Endothelial cell of umbilical vein (primary cell): ENCODE results near the gene MICAL3. TPM values are rescaled to one million over a fixed set of nuclear protein-coding genes. Genes with fewer than 3 reads are reported as not detected.

Experiments used
- BruUV-seq: library from RNA; stranded (reverse); fragments of 400-500 nt; replicated peaks from 2 replicates; lab custom pipeline; 2021; lab: Mats Ljungman, UMichigan
- CTCF ChIA-PET: fragments of 300-600, 350-600 bp; sonication (Branson Sonifier 250); formaldehyde crosslinking; loops from one replicate; lab custom pipeline; 2021; ENCODE audit warnings: antibody characterized with exemption, inconsistent platforms; lab: Charles Lee
- POLR2A ChIA-PET: fragments of 300-600, 350-600 bp; sonication (Branson Sonifier 250); formaldehyde crosslinking; loops from one replicate; lab custom pipeline; 2021; ENCODE audit warnings: antibody characterized with exemption, inconsistent platforms; lab: Charles Lee
- DNase-seq: peaks from one replicate; pipeline ENCODE4 v3.0.0-alpha.2; 2011; ENCODE audit warnings: low read depth, low spot score
- FAIRE-seq: peaks from 2 replicates; lab custom pipeline; 2011; peaks lifted over from hg19 to GRCh38; lab: Jason Lieb, UNC
- H2AFZ ChIP-seq: 2 replicates; pipeline ENCODE4 v1.6.0; 2012; ENCODE audit warnings: low read depth, low read length, control low read depth, inconsistent platforms
- H3K27ac ChIP-seq: 2 replicates; pipeline ENCODE4 v1.5.1; 2011; ENCODE audit warnings: low read depth, mild to moderate bottlenecking, control low read depth, low read length, moderate library complexity; ENCODE audit not compliant: insufficient read depth
- H3K27me3 ChIP-seq, 2 experiments: 2 replicates each; pipeline versions ENCODE4 v1.6.0 to v1.6.1; 2011; ENCODE audit warnings: low read length in 2 of 2, mixed read lengths in 1 of 2; ENCODE audit not compliant: control insufficient read depth in 2 of 2, insufficient read depth in 2 of 2
- H3K36me3 ChIP-seq, 2 experiments: 2 replicates in 1 of 2; 3 replicates in 1 of 2; pipeline ENCODE4 v1.5.1; 2011; ENCODE audit warnings: low read length in 2 of 2, mild to moderate bottlenecking in 1 of 2, moderate library complexity in 1 of 2; ENCODE audit not compliant: control insufficient read depth in 2 of 2, insufficient read depth in 2 of 2; ENCODE audit errors: extremely low read depth in 1 of 2
- H3K4me1 ChIP-seq: 3 replicates; pipeline ENCODE4 v1.5.1; 2011; ENCODE audit warnings: mild to moderate bottlenecking, low read length; ENCODE audit not compliant: control insufficient read depth, insufficient read depth; ENCODE audit errors: extremely low read depth
- H3K4me2 ChIP-seq: 2 replicates; pipeline ENCODE4 v1.6.1; 2011; ENCODE audit warnings: low read length, control low read depth, mixed read lengths; ENCODE audit not compliant: insufficient read depth
- H3K4me3 ChIP-seq, 3 experiments: fragments of 200-600 bp in 1 of 3; sonication (generic), shearing (Covaris generic) in 1 of 3; replicated peaks in 1 of 3; 2 replicates each; pipeline ENCODE4 v1.5.1; 2011 to 2016; ENCODE audit warnings: control low read depth in 3 of 3, low read length in 3 of 3, mild to moderate bottlenecking in 2 of 3, inconsistent platforms in 1 of 3, low read depth in 1 of 3, moderate library complexity in 1 of 3; ENCODE audit not compliant: insufficient read depth in 1 of 3
- H3K79me2 ChIP-seq: 2 replicates; pipeline ENCODE4 v1.6.0; 2012; ENCODE audit warnings: low read length, inconsistent platforms; ENCODE audit not compliant: control insufficient read depth, insufficient read depth
- H3K9ac ChIP-seq: replicated peaks from 2 replicates; pipeline ENCODE3; 2011; ENCODE audit warnings: low read length, control low read depth; ENCODE audit not compliant: insufficient read depth; ENCODE audit errors: extremely low read depth
- H3K9me1 ChIP-seq: replicated peaks from 3 replicates; pipeline ENCODE4 v1.6.0; 2011; ENCODE audit warnings: mild to moderate bottlenecking, low read length; ENCODE audit not compliant: control insufficient read depth, insufficient read depth; ENCODE audit errors: extremely low read depth
- H3K9me3 ChIP-seq: replicated peaks from 2 replicates; pipeline ENCODE4 v1.5.1; 2012; ENCODE audit warnings: low read length, inconsistent platforms; ENCODE audit not compliant: control insufficient read depth, insufficient read depth
- H4K20me1 ChIP-seq: replicated peaks from 2 replicates; pipeline ENCODE3; 2011; ENCODE audit warnings: mild to moderate bottlenecking, low read length; ENCODE audit not compliant: control insufficient read depth, insufficient read depth; ENCODE audit errors: extremely low read depth
- CTCF ChIP-seq, 2 donors: IDR thresholded peaks; 1 replicate in 1 of 2; 2 replicates in 1 of 2; pipeline ENCODE4 v1.5.1; 2011; ENCODE audit warnings: low read length in 2 of 2, mild to moderate bottlenecking in 2 of 2, moderate library complexity in 2 of 2, control low read depth in 1 of 2, inconsistent platforms in 1 of 2, low read depth in 1 of 2; ENCODE audit not compliant: insufficient read depth in 1 of 2; ENCODE audit errors: extremely low read depth in 1 of 2
- EZH2 ChIP-seq: IDR thresholded peaks from 2 replicates; pipeline ENCODE4 v1.6.1; 2012; ENCODE audit warnings: borderline replicate concordance, low read depth, mild to moderate bottlenecking, moderate library complexity, low read length, inconsistent platforms; ENCODE audit not compliant: severe bottlenecking
- FOS ChIP-seq: IDR thresholded peaks from 2 replicates; pipeline ENCODE4 v1.6.1; 2011; ENCODE audit warnings: mild to moderate bottlenecking, low read length, moderate library complexity, borderline replicate concordance; ENCODE audit not compliant: insufficient read depth
- GATA2 ChIP-seq: IDR thresholded peaks from 2 replicates; pipeline ENCODE4 v1.7.0; 2011; ENCODE audit warnings: low read depth, mild to moderate bottlenecking, moderate library complexity, mixed read lengths, low read length; ENCODE audit not compliant: insufficient read length, insufficient read depth
- JUN ChIP-seq: IDR thresholded peaks from 2 replicates; pipeline ENCODE4 v1.6.1; 2011; ENCODE audit warnings: borderline replicate concordance, low read depth; ENCODE audit not compliant: insufficient read length, insufficient read depth
- MAX ChIP-seq: IDR thresholded peaks from 2 replicates; pipeline ENCODE4 v1.6.1; 2011; ENCODE audit not compliant: insufficient read depth, insufficient read length
- MYC ChIP-seq: IDR thresholded peaks from one replicate; pipeline ENCODE4 v1.6.1; 2011; ENCODE audit warnings: mild to moderate bottlenecking, low read depth, low read length
- POLR2A ChIP-seq: IDR thresholded peaks from 2 replicates; pipeline ENCODE4 v1.6.1; 2012; ENCODE audit warnings: low read depth, mild to moderate bottlenecking, control low read depth, low read length
- POLR2AphosphoS5 ChIP-seq: IDR thresholded peaks from 2 replicates; pipeline ENCODE4 v1.6.1; 2012; ENCODE audit warnings: low read depth, mild to moderate bottlenecking, control low read depth, low read length, moderate library complexity; ENCODE audit not compliant: insufficient read depth
- dilution Hi-C: fragments of 300-500 bp; cut with MboI; formaldehyde crosslinking; loops from one replicate; pipeline ENCODE4 v1.15.0; 2019; ENCODE audit warnings: low sequenced_read_pairs; ENCODE audit not compliant: extremely low pct_ligation_motif_present
- intact Hi-C: fragments of 100-400 bp; cut with micrococcal nuclease; formaldehyde crosslinking; loops from one replicate; pipeline ENCODE4 v1.10.0; 2022
- polyA plus RNA-seq, 4 experiments: library from polyadenylated mRNA; depleted of rRNA in 3 of 4; stranded (reverse) in 3 of 4; unstranded in 1 of 4; fragments of >200 nt; gene quantifications; 2 replicates each; pipeline versions ENCODE4 v1.2.1 to v1.2.3, GENCODE V29; 2011 to 2012; ENCODE audit warnings: missing spikeins in 1 of 4
- total RNA-seq: library from RNA; stranded (reverse); gene quantifications from 2 replicates; pipeline ENCODE4 v1.2.3, GENCODE V29; 2021

The MICAL3 gene
- total and polyA plus RNA-seq, 2 donors (not counting 3 experiments of a cell fraction or from before 2014, with no cell fraction given), result 14.5 to 63.7 TPM

GRCh38 chr22:17882727-17883126 lies 141.6 kb downstream of the MICAL3 start:
- H3K4me3 ChIP-seq, result no peak overlapping the region
- H3K4me1 ChIP-seq, result no peaks in the 10 kb centered on the region
- H4K20me1 ChIP-seq, result no peaks in the 10 kb centered on the region
- no peak overlapping the region for H2AFZ ChIP-seq
- no peaks in the 10 kb centered on the region for H3K9me3 ChIP-seq
- TF ChIP-seq POLR2A, result no peak
- no peak for TF ChIP-seq CTCF (IDR thresholded peaks at IDR 0.05; ENCODE audit: extremely low read depth in 1 of 2, insufficient read depth in 1 of 2, low read depth in 1 of 2, low read length in 2 of 2)
- no peak for TF ChIP-seq JUN
- no peak for TF ChIP-seq MYC
- ChIA-PET CTCF (interaction anchor here (1.7 kb wide), 1 partner anchor 194 kb away, joined by 7 read pairs; no protein-coding TSS in a partner anchor), POLR2A (no interaction called here)
- H3K27ac ChIP-seq, result no peak overlapping the region
- H3K36me3 ChIP-seq, result peaks cover 11 to 18% of the 10 kb centered on the region in 2 experiments
- no peak overlapping the region for H3K9ac ChIP-seq
- H3K27me3 ChIP-seq, result no peaks in the 10 kb centered on the region
- dilution Hi-C loops, result no loop called here
- no peaks in the 10 kb centered on the region for H3K79me2 ChIP-seq
- no peak overlapping the region for H3K4me2 ChIP-seq
- BruUV-seq, result no TSS peak
- no peak for FAIRE-seq
- DNase-seq, result no peak
- intact Hi-C loops, result no loop called here
- no peaks in the 10 kb centered on the region for H3K9me1 ChIP-seq

- Histone ChIP-seq H3K27ac (no peak overlapping the region), H4K20me1 (no peaks in the 10 kb centered on the region), H3K9me1 (no peaks in the 10 kb centered on the region), H3K4me2 (no peak overlapping the region), H3K79me2 (no peaks in the 10 kb centered on the region), H3K4me3 (no peak overlapping the region), H2AFZ (no peak overlapping the region), H3K9ac (no peak overlapping the region), H3K27me3 (no peaks in the 10 kb centered on the region), H3K4me1 (no peaks in the 10 kb centered on the region), H3K9me3 (no peaks in the 10 kb centered on the region), H3K36me3 (peaks cover 8 to 16% of the 10 kb centered on the region in 2 experiments)
- intact Hi-C loops (no loop called here), dilution Hi-C loops (no loop called here)
- FAIRE-seq (no peak), DNase-seq (no peak)
- ChIA-PET POLR2A (no interaction called here), CTCF (interaction anchor here (1.7 kb wide), 1 partner anchor 194 kb away, joined by 7 read pairs; no protein-coding TSS in a partner anchor)
- no TSS peak for BruUV-seq
- TF ChIP-seq CTCF (IDR thresholded peaks at IDR 0.05; ENCODE audit: extremely low read depth in 1 of 2, insufficient read depth in 1 of 2, low read depth in 1 of 2, low read length in 2 of 2) (no peak), FOS (no peak), JUN (no peak), GATA2 (no peak), POLR2A (no peak), MAX (no peak), POLR2AphosphoS5 (no peak), MYC (no peak), EZH2 (no peak)
These were observed 142.2 kb downstream of the MICAL3 start for GRCh38 chr22:17882162-17882561.
